ENCODE data around the gene GZMA. TPM values are rescaled to one million over a fixed set of nuclear protein-coding genes. Genes with fewer than 3 reads are reported as not detected.

GZMA gene
- total RNA-seq, 1 donor from 2014 or later: not detected

Other genes starting within 250 kb of the GZMA start
- gene ESM1, start 117.1 kb upstream of the GZMA start, total RNA-seq: 188 and 285 TPM in 2 replicates
- gene GZMK, start 78.4 kb upstream of the GZMA start, total RNA-seq: not detected in 2 replicates
- 70.8 and 89.8 TPM in 2 replicates for gene GPX8, start 57.5 kb downstream of the GZMA start, total RNA-seq
- 0.23 TPM in 1 of 2 replicates, not detected in the other for gene CDC20B, start 70.5 kb downstream of the GZMA start, total RNA-seq
- not detected in 2 replicates for gene MCIDAS, start 124.7 kb downstream of the GZMA start, total RNA-seq
- 0.10 and 0.70 TPM in 2 replicates for gene CCNO, start 131.0 kb downstream of the GZMA start, total RNA-seq
- gene DHX29, start 205.0 kb downstream of the GZMA start, total RNA-seq: 18.9 and 23.2 TPM in 2 replicates
- gene MTREX, start 205.3 kb downstream of the GZMA start, total RNA-seq: 32.1 and 49.4 TPM in 2 replicates

All from glomerular endothelial cell (primary cell).